Neural progenitor cell (in vitro differentiated cells): ENCODE measurements around the gene KLK4.

Experiments
- CTCF ChIP-seq: fragments of 200-600 bp; sonication (generic); IDR thresholded peaks from 2 replicates; pipeline ENCODE4 v1.5.1; 2017; ENCODE audit warnings: antibody characterized with exemption, mild to moderate bottlenecking
- EZH2 ChIP-seq: fragments of 200-600 bp; sonication (generic); IDR thresholded peaks from 2 replicates; pipeline ENCODE4 v1.6.1; 2017; ENCODE audit warnings: antibody characterized with exemption, mild to moderate bottlenecking, moderate library complexity
- EZH2phosphoT487 ChIP-seq: fragments of 200-600 bp; sonication (generic); IDR thresholded peaks from 2 replicates; pipeline ENCODE4 v1.6.1; 2017; ENCODE audit warnings: antibody characterized with exemption

- no peak for TF ChIP-seq CTCF
- TF ChIP-seq EZH2: no peak
- no peak for TF ChIP-seq EZH2phosphoT487
Measured at GRCh38 chr19:50858886-50859285, 52.3 kb downstream of the KLK4 start.
